Measurements from ENCODE around the gene CNTNAP2. TPM values are rescaled to one million over a fixed set of nuclear protein-coding genes. Genes with fewer than 3 reads are reported as not detected.

The CNTNAP2 gene
- total and polyA plus RNA-seq, 8 donors, result 0.94 to 42.5 (median 38.6) TPM

DNA sequence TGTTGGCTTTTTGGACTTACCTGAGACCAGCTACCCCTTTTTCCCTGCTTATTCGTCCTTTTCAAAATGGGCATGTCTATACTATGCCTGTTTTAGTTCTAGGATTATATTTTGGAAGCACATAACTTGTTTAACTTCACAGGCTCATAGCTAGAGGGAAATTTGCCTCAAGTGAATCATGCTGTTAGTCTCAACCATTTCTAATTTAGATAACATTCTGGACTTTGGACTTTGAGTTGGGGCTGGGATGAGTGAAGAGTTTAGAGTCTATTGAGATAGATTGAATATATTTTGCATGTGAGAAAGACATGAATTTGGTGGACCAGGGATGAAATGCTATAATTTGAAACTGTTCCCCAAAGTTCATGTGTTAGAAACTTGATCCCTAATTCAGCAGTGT is 1919.3 kb downstream of the CNTNAP2 start:
- TF ChIP-seq, protein P1, sequence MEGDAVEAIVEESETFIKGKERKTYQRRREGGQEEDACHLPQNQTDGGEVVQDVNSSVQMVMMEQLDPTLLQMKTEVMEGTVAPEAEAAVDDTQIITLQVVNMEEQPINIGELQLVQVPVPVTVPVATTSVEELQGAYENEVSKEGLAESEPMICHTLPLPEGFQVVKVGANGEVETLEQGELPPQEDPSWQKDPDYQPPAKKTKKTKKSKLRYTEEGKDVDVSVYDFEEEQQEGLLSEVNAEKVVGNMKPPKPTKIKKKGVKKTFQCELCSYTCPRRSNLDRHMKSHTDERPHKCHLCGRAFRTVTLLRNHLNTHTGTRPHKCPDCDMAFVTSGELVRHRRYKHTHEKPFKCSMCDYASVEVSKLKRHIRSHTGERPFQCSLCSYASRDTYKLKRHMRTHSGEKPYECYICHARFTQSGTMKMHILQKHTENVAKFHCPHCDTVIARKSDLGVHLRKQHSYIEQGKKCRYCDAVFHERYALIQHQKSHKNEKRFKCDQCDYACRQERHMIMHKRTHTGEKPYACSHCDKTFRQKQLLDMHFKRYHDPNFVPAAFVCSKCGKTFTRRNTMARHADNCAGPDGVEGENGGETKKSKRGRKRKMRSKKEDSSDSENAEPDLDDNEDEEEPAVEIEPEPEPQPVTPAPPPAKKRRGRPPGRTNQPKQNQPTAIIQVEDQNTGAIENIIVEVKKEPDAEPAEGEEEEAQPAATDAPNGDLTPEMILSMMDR (IDR thresholded peaks at IDR 0.05), result no peak
- Histone ChIP-seq H3K36me3 (no peaks in the 10 kb centered on the region), H3K9me3 (no peaks in the 10 kb centered on the region), H3K4me1 (no peaks in the 10 kb centered on the region), H3K27me3 (no peaks in the 10 kb centered on the region), H3K27ac (no peak overlapping the region), H3K4me3 (no peak overlapping the region)
- DNase-seq (no peak), ATAC-seq (no peak)
- intact Hi-C loops (cut with DNase I), result no loop called here

DNA sequence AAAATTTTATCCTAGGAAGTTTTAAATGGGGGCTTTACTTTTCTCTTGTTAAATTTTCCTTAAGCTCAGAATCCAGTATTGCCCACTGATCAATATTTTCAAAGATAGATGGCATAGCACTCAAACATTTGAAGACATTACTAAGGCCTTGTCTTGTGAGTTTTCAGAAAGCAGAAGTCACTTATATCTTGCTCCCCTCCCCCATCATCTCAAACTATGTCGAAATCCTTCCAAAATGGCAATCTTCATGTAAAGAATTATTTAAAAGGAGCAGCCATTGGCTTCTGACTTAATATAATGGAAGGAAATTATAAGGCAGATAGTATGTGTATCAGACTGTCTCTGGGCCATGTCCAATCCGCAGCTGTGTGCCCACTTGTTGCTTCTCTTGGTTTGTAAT is 1920.4 kb downstream of the CNTNAP2 start:
- Histone ChIP-seq H3K4me1 (no peaks in the 10 kb centered on the region), H3K9me3 (no peaks in the 10 kb centered on the region), H3K4me3 (no peak overlapping the region), H3K27ac (no peak overlapping the region), H3K27me3 (no peaks in the 10 kb centered on the region), H3K36me3 (no peaks in the 10 kb centered on the region)
- no peak for DNase-seq
- intact Hi-C loops (cut with DNase I), result no loop called here
- TF ChIP-seq, protein P1 (IDR thresholded peaks at IDR 0.05), result no peak
- no peak for ATAC-seq

DNA sequence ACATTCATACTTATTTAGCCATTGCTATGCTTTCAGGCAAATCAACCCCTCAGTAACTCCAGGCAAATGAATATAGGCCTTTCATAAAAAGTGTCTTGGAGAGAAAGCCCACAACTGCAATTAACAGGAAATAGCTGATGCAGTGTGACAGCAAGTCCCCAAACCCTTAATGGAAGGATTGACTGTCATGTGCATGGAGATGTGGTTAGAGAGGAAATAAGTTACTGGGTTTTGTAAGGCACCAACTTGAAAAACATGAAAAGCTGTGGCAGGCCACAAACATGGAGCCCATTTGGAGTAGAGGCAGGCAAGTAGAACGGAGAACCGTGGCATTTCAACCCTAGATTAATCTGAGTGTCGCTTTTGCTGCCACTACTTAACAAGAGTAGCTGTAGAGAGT is 1924.6 kb downstream of the CNTNAP2 start:
- TF ChIP-seq, protein P1 (IDR thresholded peaks at IDR 0.05), result no peak
- ATAC-seq, result no peak
- H3K4me3 ChIP-seq, result no peak overlapping the region
- no peaks in the 10 kb centered on the region for H3K4me1 ChIP-seq
- H3K27ac ChIP-seq, result no peak overlapping the region
- intact Hi-C loops (cut with DNase I), result no loop called here
- H3K36me3 ChIP-seq, result no peaks in the 10 kb centered on the region
- DNase-seq, result no peak
- no peaks in the 10 kb centered on the region for H3K27me3 ChIP-seq
- H3K9me3 ChIP-seq, result no peaks in the 10 kb centered on the region

DNA sequence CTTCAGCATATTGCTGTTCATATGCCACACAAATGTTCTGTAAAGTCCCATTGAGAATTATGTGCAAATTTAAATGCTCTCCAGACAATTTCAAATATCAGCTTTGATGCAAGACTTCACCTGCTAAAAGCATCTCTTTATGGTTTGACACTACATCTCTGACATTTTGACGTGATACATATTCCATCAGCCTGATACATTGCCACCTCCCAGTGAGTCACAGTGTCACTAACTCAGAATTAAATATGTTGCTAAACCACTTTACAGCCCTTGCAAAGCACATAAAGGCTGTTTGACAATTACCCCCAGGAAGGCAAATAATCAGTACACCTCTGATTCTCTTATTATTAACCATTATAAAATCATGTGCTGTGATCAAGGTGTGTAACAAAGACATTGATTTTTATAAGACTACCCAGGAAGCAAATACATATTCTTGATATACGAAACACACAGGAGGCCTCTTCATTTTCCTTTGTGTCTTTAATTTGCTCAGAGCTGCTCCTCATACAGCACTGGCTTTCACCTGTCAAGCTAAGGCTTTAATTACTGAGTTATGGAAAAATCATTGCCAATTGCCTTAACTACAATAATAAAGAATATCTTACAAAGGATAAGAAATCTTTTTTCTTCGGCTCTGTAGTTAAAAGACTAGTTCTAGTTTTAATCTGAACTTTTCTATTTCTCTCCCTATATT is 1926.5 kb downstream of the CNTNAP2 start:
- H3K4me3 ChIP-seq, result no peak overlapping the region
- DNase-seq (no peak), ATAC-seq (no peak)
- H3K9me3 ChIP-seq, result no peaks in the 10 kb centered on the region
- no peak overlapping the region for H3K27ac ChIP-seq
- intact Hi-C loops (cut with DNase I), result no loop called here
- no peaks in the 10 kb centered on the region for H3K27me3 ChIP-seq
- no peaks in the 10 kb centered on the region for H3K4me1 ChIP-seq
- no peaks in the 10 kb centered on the region for H3K36me3 ChIP-seq
- TF ChIP-seq, protein P1 (IDR thresholded peaks at IDR 0.05), result no peak

DNA sequence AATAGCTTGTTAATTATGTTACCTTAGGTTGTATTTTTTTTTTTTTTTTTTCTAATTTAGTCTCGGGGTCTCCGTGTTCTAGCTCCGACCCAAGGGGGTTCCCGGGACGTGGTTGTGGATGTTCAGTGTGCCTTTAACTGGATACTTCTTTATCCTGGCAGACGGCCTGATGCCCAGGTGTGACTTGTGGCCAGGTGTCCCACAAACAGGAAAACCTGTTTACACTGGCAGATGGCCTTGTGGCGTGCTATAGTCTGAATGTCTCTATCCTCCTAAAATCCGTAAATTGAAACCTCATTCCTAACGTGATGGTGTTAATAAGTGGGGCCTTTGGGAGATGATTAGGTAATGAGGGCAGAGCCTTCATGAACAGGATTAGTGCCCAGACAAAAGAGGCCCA is 1927.6 kb downstream of the CNTNAP2 start:
- no peak overlapping the region for H3K27ac ChIP-seq
- DNase-seq, result no peak
- intact Hi-C loops (cut with DNase I), result no loop called here
- no peak overlapping the region for H3K4me3 ChIP-seq
- no peaks in the 10 kb centered on the region for H3K36me3 ChIP-seq
- H3K9me3 ChIP-seq, result no peaks in the 10 kb centered on the region
- H3K27me3 ChIP-seq, result no peaks in the 10 kb centered on the region
- no peak for ATAC-seq
- TF ChIP-seq, protein P1 (IDR thresholded peaks at IDR 0.05), result no peak
- no peaks in the 10 kb centered on the region for H3K4me1 ChIP-seq

Data from left lung (tissue), 10 donors.